Panc1 (cell line): ENCODE measurements around the gene CACNA1B.

Experiments used
- POLR2AphosphoS5 ChIP-seq: IDR thresholded peaks from 2 replicates; pipeline ENCODE4 v1.6.1; 2012; ENCODE audit warnings: mild to moderate bottlenecking, low read depth, low read length, moderate library complexity
- TF ChIP-seq, protein P1 (sequence below): fragments of 450-650 bp; IDR thresholded peaks from 2 replicates; pipeline ENCODE4 v1.5.1; 2017; ENCODE audit warnings: mild to moderate bottlenecking
- TF ChIP-seq, protein P2 (sequence below), 2 experiments: IDR thresholded peaks; 2 replicates each; pipeline ENCODE4 v1.6.1; 2011 to 2012; ENCODE audit warnings: low read depth in 2 of 2, control low read depth in 1 of 2, low read length in 1 of 2, mild to moderate bottlenecking in 1 of 2, moderate library complexity in 1 of 2; ENCODE audit not compliant: insufficient read depth in 1 of 2

DNA sequence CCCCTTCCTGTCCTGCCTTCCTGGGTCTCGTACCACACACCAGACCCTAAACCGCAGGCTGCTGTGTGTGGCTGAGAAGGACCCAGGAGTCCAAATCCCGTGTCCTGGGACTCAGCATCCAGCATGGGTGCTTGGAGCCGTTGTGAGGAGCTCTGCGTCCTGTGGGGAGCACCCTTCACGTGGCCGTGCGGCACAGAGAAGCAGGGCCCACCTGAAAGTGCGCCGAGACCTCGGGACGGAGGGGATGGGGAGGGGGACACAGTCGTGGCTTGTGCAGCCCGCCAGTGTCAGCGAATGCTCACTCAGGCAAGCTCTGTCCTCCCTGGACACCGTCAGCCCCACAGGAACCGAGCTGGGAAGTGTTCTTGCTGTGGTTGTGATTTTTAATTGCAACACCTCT is 244.6 kb downstream of the CACNA1B start:
- TF ChIP-seq, protein P1, sequence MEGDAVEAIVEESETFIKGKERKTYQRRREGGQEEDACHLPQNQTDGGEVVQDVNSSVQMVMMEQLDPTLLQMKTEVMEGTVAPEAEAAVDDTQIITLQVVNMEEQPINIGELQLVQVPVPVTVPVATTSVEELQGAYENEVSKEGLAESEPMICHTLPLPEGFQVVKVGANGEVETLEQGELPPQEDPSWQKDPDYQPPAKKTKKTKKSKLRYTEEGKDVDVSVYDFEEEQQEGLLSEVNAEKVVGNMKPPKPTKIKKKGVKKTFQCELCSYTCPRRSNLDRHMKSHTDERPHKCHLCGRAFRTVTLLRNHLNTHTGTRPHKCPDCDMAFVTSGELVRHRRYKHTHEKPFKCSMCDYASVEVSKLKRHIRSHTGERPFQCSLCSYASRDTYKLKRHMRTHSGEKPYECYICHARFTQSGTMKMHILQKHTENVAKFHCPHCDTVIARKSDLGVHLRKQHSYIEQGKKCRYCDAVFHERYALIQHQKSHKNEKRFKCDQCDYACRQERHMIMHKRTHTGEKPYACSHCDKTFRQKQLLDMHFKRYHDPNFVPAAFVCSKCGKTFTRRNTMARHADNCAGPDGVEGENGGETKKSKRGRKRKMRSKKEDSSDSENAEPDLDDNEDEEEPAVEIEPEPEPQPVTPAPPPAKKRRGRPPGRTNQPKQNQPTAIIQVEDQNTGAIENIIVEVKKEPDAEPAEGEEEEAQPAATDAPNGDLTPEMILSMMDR: no peak
- no peak for TF ChIP-seq POLR2AphosphoS5
- TF ChIP-seq, protein P2, sequence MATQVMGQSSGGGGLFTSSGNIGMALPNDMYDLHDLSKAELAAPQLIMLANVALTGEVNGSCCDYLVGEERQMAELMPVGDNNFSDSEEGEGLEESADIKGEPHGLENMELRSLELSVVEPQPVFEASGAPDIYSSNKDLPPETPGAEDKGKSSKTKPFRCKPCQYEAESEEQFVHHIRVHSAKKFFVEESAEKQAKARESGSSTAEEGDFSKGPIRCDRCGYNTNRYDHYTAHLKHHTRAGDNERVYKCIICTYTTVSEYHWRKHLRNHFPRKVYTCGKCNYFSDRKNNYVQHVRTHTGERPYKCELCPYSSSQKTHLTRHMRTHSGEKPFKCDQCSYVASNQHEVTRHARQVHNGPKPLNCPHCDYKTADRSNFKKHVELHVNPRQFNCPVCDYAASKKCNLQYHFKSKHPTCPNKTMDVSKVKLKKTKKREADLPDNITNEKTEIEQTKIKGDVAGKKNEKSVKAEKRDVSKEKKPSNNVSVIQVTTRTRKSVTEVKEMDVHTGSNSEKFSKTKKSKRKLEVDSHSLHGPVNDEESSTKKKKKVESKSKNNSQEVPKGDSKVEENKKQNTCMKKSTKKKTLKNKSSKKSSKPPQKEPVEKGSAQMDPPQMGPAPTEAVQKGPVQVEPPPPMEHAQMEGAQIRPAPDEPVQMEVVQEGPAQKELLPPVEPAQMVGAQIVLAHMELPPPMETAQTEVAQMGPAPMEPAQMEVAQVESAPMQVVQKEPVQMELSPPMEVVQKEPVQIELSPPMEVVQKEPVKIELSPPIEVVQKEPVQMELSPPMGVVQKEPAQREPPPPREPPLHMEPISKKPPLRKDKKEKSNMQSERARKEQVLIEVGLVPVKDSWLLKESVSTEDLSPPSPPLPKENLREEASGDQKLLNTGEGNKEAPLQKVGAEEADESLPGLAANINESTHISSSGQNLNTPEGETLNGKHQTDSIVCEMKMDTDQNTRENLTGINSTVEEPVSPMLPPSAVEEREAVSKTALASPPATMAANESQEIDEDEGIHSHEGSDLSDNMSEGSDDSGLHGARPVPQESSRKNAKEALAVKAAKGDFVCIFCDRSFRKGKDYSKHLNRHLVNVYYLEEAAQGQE (IDR thresholded peaks at IDR 0.05; ENCODE audit: insufficient read depth in 1 of 2, low read depth in 2 of 2, low read length in 1 of 2): no peak
